ENCODE results near the gene HSD11B2.

HSD11B2 gene

GRCh38 chr16:67404740-67405226 is 26.1 kb upstream of the HSD11B2 start:
- Histone ChIP-seq H3K4me1 (ENCODE audit: insufficient read depth, insufficient read length) (peaks cover 40% of the 10 kb centered on the region), H3K36me3 (ENCODE audit: insufficient read depth, insufficient read length, low read length) (no peaks in the 10 kb centered on the region), H3K9me3 (ENCODE audit: insufficient read depth, low read length) (no peaks in the 10 kb centered on the region), H3K9ac (ENCODE audit: insufficient read length, low read depth) (no peak overlapping the region), H3K27me3 (ENCODE audit: insufficient read depth, insufficient read length) (peaks cover 7% of the 10 kb centered on the region), H3K4me3 (ENCODE audit: insufficient read length, low read depth) (no peak overlapping the region)
- no peak for DNase-seq (ENCODE audit: low read depth, low spot score)
- no peak for TF ChIP-seq YY1 (IDR thresholded peaks at IDR 0.05; ENCODE audit: insufficient read depth, insufficient read length)
- no peak for TF ChIP-seq ZNF274 (IDR thresholded peaks at IDR 0.05; ENCODE audit: low read depth, low read length)
- no peak for TF ChIP-seq SUZ12 (IDR thresholded peaks at IDR 0.05; ENCODE audit: extremely low read depth, insufficient read depth, insufficient read length)

GRCh38 chr16:67405336-67405735 is 25.6 kb upstream of the HSD11B2 start:
- no peak for TF ChIP-seq YY1 (IDR thresholded peaks at IDR 0.05; ENCODE audit: insufficient read depth, insufficient read length)
- TF ChIP-seq ZNF274 (IDR thresholded peaks at IDR 0.05; ENCODE audit: low read depth, low read length) = no peak
- TF ChIP-seq SUZ12 (IDR thresholded peaks at IDR 0.05; ENCODE audit: extremely low read depth, insufficient read depth, insufficient read length) = no peak
- DNase-seq (ENCODE audit: low read depth, low spot score) = no peak
- Histone ChIP-seq H3K9ac (ENCODE audit: insufficient read length, low read depth) (no peak overlapping the region), H3K9me3 (ENCODE audit: insufficient read depth, low read length) (no peaks in the 10 kb centered on the region), H3K27me3 (ENCODE audit: insufficient read depth, insufficient read length) (peaks cover 6% of the 10 kb centered on the region), H3K4me1 (ENCODE audit: insufficient read depth, insufficient read length) (peaks cover 43% of the 10 kb centered on the region), H3K36me3 (ENCODE audit: insufficient read depth, insufficient read length, low read length) (no peaks in the 10 kb centered on the region), H3K4me3 (ENCODE audit: insufficient read length, low read depth) (no peak overlapping the region)

GRCh38 chr16:67406111-67406971 is 24.6 kb upstream of the HSD11B2 start:
- no peak for DNase-seq (ENCODE audit: low read depth, low spot score)
- H3K27me3 ChIP-seq (ENCODE audit: insufficient read depth, insufficient read length) = no peaks in the 10 kb centered on the region
- no peak for TF ChIP-seq ZNF274 (IDR thresholded peaks at IDR 0.05; ENCODE audit: low read depth, low read length)
- TF ChIP-seq SUZ12 (IDR thresholded peaks at IDR 0.05; ENCODE audit: extremely low read depth, insufficient read depth, insufficient read length) = no peak
- TF ChIP-seq YY1 (IDR thresholded peaks at IDR 0.05; ENCODE audit: insufficient read depth, insufficient read length) = no peak
- H3K36me3 ChIP-seq (ENCODE audit: insufficient read depth, insufficient read length, low read length) = no peaks in the 10 kb centered on the region
- H3K9ac ChIP-seq (ENCODE audit: insufficient read length, low read depth) = no peak overlapping the region
- peaks cover 37% of the 10 kb centered on the region for H3K4me1 ChIP-seq (ENCODE audit: insufficient read depth, insufficient read length)
- H3K9me3 ChIP-seq (ENCODE audit: insufficient read depth, low read length) = no peaks in the 10 kb centered on the region
- H3K4me3 ChIP-seq (ENCODE audit: insufficient read length, low read depth) = no peak overlapping the region

- H3K27me3 ChIP-seq (ENCODE audit: insufficient read depth, insufficient read length) = no peaks in the 10 kb centered on the region
- no peak for DNase-seq (ENCODE audit: low read depth, low spot score)
- no peak overlapping the region for H3K9ac ChIP-seq (ENCODE audit: insufficient read length, low read depth)
- no peak overlapping the region for H3K4me3 ChIP-seq (ENCODE audit: insufficient read length, low read depth)
- no peaks in the 10 kb centered on the region for H3K9me3 ChIP-seq (ENCODE audit: insufficient read depth, low read length)
- H3K4me1 ChIP-seq (ENCODE audit: insufficient read depth, insufficient read length) = peaks cover 33% of the 10 kb centered on the region
- H3K36me3 ChIP-seq (ENCODE audit: insufficient read depth, insufficient read length, low read length) = no peaks in the 10 kb centered on the region
- TF ChIP-seq SUZ12 (IDR thresholded peaks at IDR 0.05; ENCODE audit: extremely low read depth, insufficient read depth, insufficient read length) (no peak), YY1 (IDR thresholded peaks at IDR 0.05; ENCODE audit: insufficient read depth, insufficient read length) (no peak), ZNF274 (IDR thresholded peaks at IDR 0.05; ENCODE audit: low read depth, low read length) (no peak)
Measured at GRCh38 chr16:67407176-67407787, 23.6 kb upstream of the HSD11B2 start.

- TF ChIP-seq ZNF274 (IDR thresholded peaks at IDR 0.05; ENCODE audit: low read depth, low read length) (no peak), YY1 (IDR thresholded peaks at IDR 0.05; ENCODE audit: insufficient read depth, insufficient read length) (no peak)
- Histone ChIP-seq H3K4me3 (ENCODE audit: insufficient read length, low read depth) (no peak overlapping the region), H3K9me3 (ENCODE audit: insufficient read depth, low read length) (no peaks in the 10 kb centered on the region), H3K4me1 (ENCODE audit: insufficient read depth, insufficient read length) (peaks cover 34% of the 10 kb centered on the region), H3K9ac (ENCODE audit: insufficient read length, low read depth) (no peak overlapping the region), H3K36me3 (ENCODE audit: insufficient read depth, insufficient read length, low read length) (no peaks in the 10 kb centered on the region), H3K27me3 (ENCODE audit: insufficient read depth, insufficient read length) (no peaks in the 10 kb centered on the region)
- no peak for DNase-seq (ENCODE audit: low read depth, low spot score)
Measured at GRCh38 chr16:67407788-67408452, 23.0 kb upstream of the HSD11B2 start.

GRCh38 chr16:67409631-67410030 is 21.3 kb upstream of the HSD11B2 start:
- H3K9ac ChIP-seq (ENCODE audit: insufficient read length, low read depth) = no peak overlapping the region
- no peak overlapping the region for H3K4me3 ChIP-seq (ENCODE audit: insufficient read length, low read depth)
- no peak for TF ChIP-seq YY1 (IDR thresholded peaks at IDR 0.05; ENCODE audit: insufficient read depth, insufficient read length)
- H3K27me3 ChIP-seq (ENCODE audit: insufficient read depth, insufficient read length) = no peaks in the 10 kb centered on the region
- no peaks in the 10 kb centered on the region for H3K36me3 ChIP-seq (ENCODE audit: insufficient read depth, insufficient read length, low read length)
- DNase-seq (ENCODE audit: low read depth, low spot score) = no peak
- peaks cover 27% of the 10 kb centered on the region for H3K4me1 ChIP-seq (ENCODE audit: insufficient read depth, insufficient read length)
- no peaks in the 10 kb centered on the region for H3K9me3 ChIP-seq (ENCODE audit: insufficient read depth, low read length)

- Histone ChIP-seq H3K9me3 (ENCODE audit: insufficient read depth, low read length) (no peaks in the 10 kb centered on the region), H3K4me1 (ENCODE audit: insufficient read depth, insufficient read length) (peaks cover 17% of the 10 kb centered on the region), H3K36me3 (ENCODE audit: insufficient read depth, insufficient read length, low read length) (no peaks in the 10 kb centered on the region), H3K4me3 (ENCODE audit: insufficient read length, low read depth) (no peak overlapping the region), H3K9ac (ENCODE audit: insufficient read length, low read depth) (no peak overlapping the region), H3K27me3 (ENCODE audit: insufficient read depth, insufficient read length) (no peaks in the 10 kb centered on the region)
- TF ChIP-seq SUZ12 (IDR thresholded peaks at IDR 0.05; ENCODE audit: extremely low read depth, insufficient read depth, insufficient read length) (no peak), YY1 (IDR thresholded peaks at IDR 0.05; ENCODE audit: insufficient read depth, insufficient read length) (no peak), ZNF274 (IDR thresholded peaks at IDR 0.05; ENCODE audit: low read depth, low read length) (no peak)
- no peak for DNase-seq (ENCODE audit: low read depth, low spot score)
Measured at GRCh38 chr16:67411339-67411738, 19.6 kb upstream of the HSD11B2 start.

Data from NT2/D1 (cell line).